Natural killer cell treated with Interleukin-12 subunit alpha and Interleukin-12 subunit beta and Interleukin-15 and Interleukin-18, amount 100 ng/mL, for 72 hours (primary cell): ENCODE data around the gene OPA3. TPM values are rescaled to one million over a fixed set of nuclear protein-coding genes. Genes with fewer than 3 reads are reported as not detected.

Experiments used
- ATAC-seq, 2 donors: fragments of 150-1000 bp; cut with Tn5 transposase in 1 of 2; sonication (Bioruptor Pico), chemical (Tn5 transposase) in 1 of 2; 2 replicates each; pipeline ENCODE4 v1.10.0; 2021
- DNase-seq: peaks from one replicate; pipeline ENCODE4 v3.0.0; 2022; ENCODE audit warnings: low spot score
- H3K27ac Mint-ChIP-seq, 2 donors: 1 replicate in 1 of 2; 2 replicates in 1 of 2; pipeline ENCODE4 v1.8.0; 2022; ENCODE audit warnings: mixed read lengths in 2 of 2, mild to moderate bottlenecking in 1 of 2, moderate library complexity in 1 of 2
- H3K27me3 Mint-ChIP-seq, 2 donors: 1 replicate in 1 of 2; 2 replicates in 1 of 2; pipeline ENCODE4 v1.8.0; 2022; ENCODE audit warnings: mixed read lengths in 2 of 2
- H3K36me3 Mint-ChIP-seq: one replicate; pipeline ENCODE4 v1.8.0; 2022; ENCODE audit warnings: mixed read lengths
- H3K4me1 Mint-ChIP-seq, 2 donors: 1 replicate in 1 of 2; 2 replicates in 1 of 2; pipeline ENCODE4 v1.8.0; 2022; ENCODE audit warnings: low read depth in 2 of 2, mixed read lengths in 2 of 2, mild to moderate bottlenecking in 1 of 2
- H3K4me3 Mint-ChIP-seq: one replicate; pipeline ENCODE4 v1.8.0; 2022; ENCODE audit warnings: mixed read lengths
- H3K9me3 Mint-ChIP-seq: 2 replicates; pipeline ENCODE4 v1.8.0; 2022; ENCODE audit warnings: mixed read lengths
- total RNA-seq, 2 donors: library from RNA; stranded (reverse); gene quantifications; one replicate each; pipeline ENCODE4 v1.2.3, GENCODE V29; 2022

OPA3 gene
- total RNA-seq, 2 donors from 2014 or later: 17.0 to 17.5 TPM

- Mint-ChIP-seq H3K36me3 (peaks cover 14% of the 10 kb centered on the region), H3K9me3 (no peaks in the 10 kb centered on the region), H3K27ac (peak overlapping the region; percentile 79 to 91), H3K4me3 (peak overlapping the region; percentile 96), H3K27me3 (no peaks in the 10 kb centered on the region), H3K4me1 (peaks cover 20 to 26% of the 10 kb centered on the region in 2 donors)
- ATAC-seq (no peak), DNase-seq (no peak)
Measured at GRCh38 chr19:45505996-45506245, 78.7 kb downstream of the OPA3 start.

GRCh38 chr19:45505151-45505995 is 79.2 kb downstream of the OPA3 start:
- no peaks in the 10 kb centered on the region for H3K27me3 Mint-ChIP-seq
- ATAC-seq (no peak), DNase-seq (no peak)
- peak overlapping the region; percentile 79 to 91 for H3K27ac Mint-ChIP-seq
- H3K4me1 Mint-ChIP-seq: peaks cover 19 to 20% of the 10 kb centered on the region in 2 donors
- H3K9me3 Mint-ChIP-seq: no peaks in the 10 kb centered on the region
- H3K36me3 Mint-ChIP-seq: peaks cover 11% of the 10 kb centered on the region
- peak overlapping the region; percentile 96 for H3K4me3 Mint-ChIP-seq

- DNase-seq (no peak), ATAC-seq (no peak)
- H3K27ac Mint-ChIP-seq: no peak overlapping the region
- H3K27me3 Mint-ChIP-seq: no peaks in the 10 kb centered on the region
- no peak overlapping the region for H3K4me3 Mint-ChIP-seq
- H3K36me3 Mint-ChIP-seq: peaks cover 2% of the 10 kb centered on the region
- H3K9me3 Mint-ChIP-seq: no peaks in the 10 kb centered on the region
- H3K4me1 Mint-ChIP-seq: peaks cover 15 to 19% of the 10 kb centered on the region in 2 donors
Measured at GRCh38 chr19:45503909-45504308, 80.7 kb downstream of the OPA3 start.

GRCh38 chr19:45502111-45502510 is 82.5 kb downstream of the OPA3 start:
- Mint-ChIP-seq H3K27ac (no peak overlapping the region), H3K4me1 (peaks cover 26 to 28% of the 10 kb centered on the region in 2 donors), H3K36me3 (no peaks in the 10 kb centered on the region), H3K9me3 (no peaks in the 10 kb centered on the region), H3K27me3 (no peaks in the 10 kb centered on the region), H3K4me3 (no peak overlapping the region)
- DNase-seq (no peak), ATAC-seq (no peak)

GRCh38 chr19:45501730-45502014 is 82.9 kb downstream of the OPA3 start:
- peaks cover 29 to 31% of the 10 kb centered on the region in 2 donors for H3K4me1 Mint-ChIP-seq
- no peaks in the 10 kb centered on the region for H3K36me3 Mint-ChIP-seq
- DNase-seq (no peak), ATAC-seq (no peak)
- H3K4me3 Mint-ChIP-seq: no peak overlapping the region
- no peaks in the 10 kb centered on the region for H3K27me3 Mint-ChIP-seq
- no peak overlapping the region for H3K27ac Mint-ChIP-seq
- H3K9me3 Mint-ChIP-seq: no peaks in the 10 kb centered on the region

- H3K36me3 Mint-ChIP-seq: no peaks in the 10 kb centered on the region
Measured at GRCh38 chr19:45500918-45501729, 83.5 kb downstream of the OPA3 start.

GRCh38 chr19:45499196-45500180 is 85.1 kb downstream of the OPA3 start:
- ATAC-seq: peak; percentile 46 to 66

More at GRCh38 chr19:45500918-45501729, 83.5 kb downstream of the OPA3 start:
- Mint-ChIP-seq H3K4me3 (no peak overlapping the region), H3K9me3 (no peaks in the 10 kb centered on the region), H3K27ac (peak overlapping the region in 1 of 2 donors; percentile 59), H3K27me3 (no peaks in the 10 kb centered on the region), H3K4me1 (peaks cover 29 to 32% of the 10 kb centered on the region in 2 donors)
- DNase-seq (no peak), ATAC-seq (no peak)

GRCh38 chr19:45498411-45499195 is 86.0 kb downstream of the OPA3 start, which contains the start of gene PPM1N:
TSS of gene PPM1N (plus strand) at chr19:45498443. CDS start at chr19:45498473, 30 bp downstream.
- peaks cover 33 to 35% of the 10 kb centered on the region in 2 donors for H3K4me1 Mint-ChIP-seq

More at GRCh38 chr19:45499196-45500180, 85.1 kb downstream of the OPA3 start:
- no peaks in the 10 kb centered on the region for H3K9me3 Mint-ChIP-seq
- H3K4me3 Mint-ChIP-seq: peak overlapping the region; percentile 48
- no peaks in the 10 kb centered on the region for H3K36me3 Mint-ChIP-seq
- peak; percentile 82 for DNase-seq
- H3K27ac Mint-ChIP-seq: peak overlapping the region in 1 of 2 donors; percentile 23
- H3K4me1 Mint-ChIP-seq: peaks cover 33 to 37% of the 10 kb centered on the region in 2 donors
- H3K27me3 Mint-ChIP-seq: peaks cover 8 to 11% of the 10 kb centered on the region in 2 donors

GRCh38 chr19:45497791-45498190 is 86.8 kb downstream of the OPA3 start:
- DNase-seq (no peak), ATAC-seq (no peak)
- Mint-ChIP-seq H3K4me3 (peak overlapping the region; percentile 48), H3K4me1 (peaks cover 39 to 41% of the 10 kb centered on the region in 2 donors), H3K27me3 (peaks cover 8 to 11% of the 10 kb centered on the region in 2 donors), H3K27ac (no peak overlapping the region), H3K36me3 (no peaks in the 10 kb centered on the region), H3K9me3 (no peaks in the 10 kb centered on the region)

More at GRCh38 chr19:45498411-45499195, 86.0 kb downstream of the OPA3 start, which contains the start of gene PPM1N:
- H3K4me3 Mint-ChIP-seq: peak within 1 kb of the TSS; percentile 91
- H3K9me3 Mint-ChIP-seq: no peaks in the 10 kb centered on the region
- ATAC-seq: peak; percentile 40 to 66
- no peaks in the 10 kb centered on the region for H3K36me3 Mint-ChIP-seq
- H3K27me3 Mint-ChIP-seq: peaks cover 8 to 11% of the 10 kb centered on the region in 2 donors
- peak within 1 kb of the TSS; percentile 58 to 73 for H3K27ac Mint-ChIP-seq
- DNase-seq: peak; percentile 71

- no peaks in the 10 kb centered on the region for H3K9me3 Mint-ChIP-seq
- H3K4me3 Mint-ChIP-seq: peak overlapping the region; percentile 91
- peaks cover 39 to 41% of the 10 kb centered on the region in 2 donors for H3K4me1 Mint-ChIP-seq
- H3K27me3 Mint-ChIP-seq: peaks cover 11 to 12% of the 10 kb centered on the region in 2 donors
- H3K27ac Mint-ChIP-seq: peak overlapping the region; percentile 58 to 73
- no peaks in the 10 kb centered on the region for H3K36me3 Mint-ChIP-seq
- ATAC-seq (peak; percentile 15 to 49), DNase-seq (no peak)
Measured at GRCh38 chr19:45496349-45496953, 88.2 kb downstream of the OPA3 start.

- Mint-ChIP-seq H3K9me3 (no peaks in the 10 kb centered on the region), H3K4me1 (peaks cover 35 to 39% of the 10 kb centered on the region in 2 donors), H3K27me3 (peaks cover 11 to 12% of the 10 kb centered on the region in 2 donors), H3K36me3 (no peaks in the 10 kb centered on the region), H3K27ac (no peak overlapping the region), H3K4me3 (peak overlapping the region; percentile 91)
- no peak for DNase-seq
- ATAC-seq: no peak
Measured at GRCh38 chr19:45495178-45495577, 89.4 kb downstream of the OPA3 start.

- ATAC-seq: no peak
Measured at GRCh38 chr19:45494261-45494916, 90.2 kb downstream of the OPA3 start.

More at GRCh38 chr19:45494261-45494916, 90.2 kb downstream of the OPA3 start:
- DNase-seq: no peak
- Mint-ChIP-seq H3K36me3 (no peaks in the 10 kb centered on the region), H3K27ac (no peak overlapping the region), H3K9me3 (no peaks in the 10 kb centered on the region), H3K4me1 (peaks cover 31 to 35% of the 10 kb centered on the region in 2 donors), H3K27me3 (peaks cover 11 to 12% of the 10 kb centered on the region in 2 donors), H3K4me3 (peak overlapping the region; percentile 23)
